Renal cortical epithelial cell (primary cell): Measurements from ENCODE around the gene CYP46A1. TPM values are rescaled to one million over a fixed set of nuclear protein-coding genes. Genes with fewer than 3 reads are reported as not detected.

ENCODE experiments used
- DNase-seq: peaks from one replicate; pipeline ENCODE4 v3.0.0-alpha.2; 2011; ENCODE audit warnings: low read depth
- total RNA-seq: library from RNA; depleted of rRNA; stranded (reverse); fragments of >200 nt; gene quantifications from 2 replicates; pipeline ENCODE4 v1.2.3, GENCODE V29; 2014

CYP46A1 gene
- total RNA-seq, 1 donor from 2014 or later: 0.50 TPM

DNA sequence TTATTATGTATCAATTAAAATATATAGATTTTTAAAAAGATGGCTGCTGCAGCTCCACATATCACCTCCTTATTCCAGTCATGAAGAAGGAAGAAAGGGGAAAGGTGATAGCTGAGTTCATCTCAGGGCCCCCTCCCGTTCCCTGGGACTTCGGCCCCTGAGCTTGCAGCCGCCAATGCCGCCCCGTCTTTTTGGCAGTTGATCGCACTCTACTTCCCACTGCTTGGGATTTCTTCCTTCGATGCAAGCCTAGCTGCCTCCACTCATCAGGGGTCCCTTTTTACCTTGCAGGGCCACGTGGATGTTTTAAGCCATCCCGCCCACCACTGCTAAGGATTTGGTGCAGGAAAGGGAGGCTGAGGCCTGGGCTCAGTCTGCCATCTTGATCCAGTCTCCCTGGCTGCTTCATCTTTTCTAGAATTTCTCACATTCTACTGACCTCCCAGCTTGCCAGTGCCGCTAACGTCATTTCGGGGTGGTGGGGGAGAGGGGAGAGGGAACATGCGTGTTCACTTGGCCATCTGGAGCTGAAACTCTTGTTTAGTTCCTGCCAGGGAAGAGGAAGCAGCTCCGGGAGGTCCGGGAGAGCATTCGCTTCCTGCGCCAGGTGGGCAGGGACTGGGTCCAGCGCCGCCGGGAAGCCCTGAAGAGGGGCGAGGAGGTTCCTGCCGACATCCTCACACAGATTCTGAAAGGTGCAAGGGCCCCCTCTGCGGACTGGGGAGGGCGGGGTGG, 31.3 kb downstream of the CYP46A1 start:
- no peak for DNase-seq

DNA sequence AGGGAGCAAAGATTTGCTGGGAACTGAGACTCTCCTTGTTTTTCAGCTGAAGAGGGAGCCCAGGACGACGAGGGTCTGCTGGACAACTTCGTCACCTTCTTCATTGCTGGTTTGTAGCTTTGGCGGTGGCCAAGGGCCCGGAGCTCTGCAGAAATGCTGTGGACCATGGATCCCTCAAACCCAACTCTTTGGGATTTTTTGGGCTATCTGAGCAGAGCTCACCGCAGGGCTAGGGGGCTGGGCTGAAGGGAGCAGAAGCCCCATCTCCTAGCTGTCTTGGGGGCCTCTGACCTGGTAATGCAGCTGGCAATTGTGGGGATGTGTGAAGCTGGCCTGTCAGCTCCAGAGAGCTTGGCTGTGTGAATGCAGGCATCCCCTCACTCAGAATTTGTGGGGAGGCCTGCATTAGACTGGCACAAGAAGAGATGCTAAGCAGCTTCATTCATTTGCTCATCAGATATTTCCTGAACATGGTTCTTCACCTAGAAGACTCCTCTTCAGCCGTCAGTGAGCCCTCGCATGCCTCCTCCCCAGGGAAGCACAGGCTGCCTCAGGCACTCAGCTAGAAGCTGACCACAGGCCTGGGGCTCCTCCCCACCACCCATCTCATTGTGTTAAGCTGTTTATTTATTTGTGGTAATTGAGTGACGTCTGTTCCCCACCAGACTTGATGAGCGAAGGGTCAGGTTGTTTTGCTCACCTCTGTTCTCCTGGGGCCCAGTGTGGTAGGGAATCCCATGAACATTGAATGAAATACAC, 32.2 kb downstream of the CYP46A1 start:
- no peak for DNase-seq

GRCh38 chr14:99716850-99717681, 33.0 kb downstream of the CYP46A1 start:
- DNase-seq: no peak

- no peak for DNase-seq
Observed at GRCh38 chr14:99717682-99718013, 33.5 kb downstream of the CYP46A1 start.

- no peak for DNase-seq
Observed at GRCh38 chr14:99718031-99718810, 34.1 kb downstream of the CYP46A1 start.

- no peak for DNase-seq
Observed at GRCh38 chr14:99718811-99719192, 34.7 kb downstream of the CYP46A1 start.

DNA sequence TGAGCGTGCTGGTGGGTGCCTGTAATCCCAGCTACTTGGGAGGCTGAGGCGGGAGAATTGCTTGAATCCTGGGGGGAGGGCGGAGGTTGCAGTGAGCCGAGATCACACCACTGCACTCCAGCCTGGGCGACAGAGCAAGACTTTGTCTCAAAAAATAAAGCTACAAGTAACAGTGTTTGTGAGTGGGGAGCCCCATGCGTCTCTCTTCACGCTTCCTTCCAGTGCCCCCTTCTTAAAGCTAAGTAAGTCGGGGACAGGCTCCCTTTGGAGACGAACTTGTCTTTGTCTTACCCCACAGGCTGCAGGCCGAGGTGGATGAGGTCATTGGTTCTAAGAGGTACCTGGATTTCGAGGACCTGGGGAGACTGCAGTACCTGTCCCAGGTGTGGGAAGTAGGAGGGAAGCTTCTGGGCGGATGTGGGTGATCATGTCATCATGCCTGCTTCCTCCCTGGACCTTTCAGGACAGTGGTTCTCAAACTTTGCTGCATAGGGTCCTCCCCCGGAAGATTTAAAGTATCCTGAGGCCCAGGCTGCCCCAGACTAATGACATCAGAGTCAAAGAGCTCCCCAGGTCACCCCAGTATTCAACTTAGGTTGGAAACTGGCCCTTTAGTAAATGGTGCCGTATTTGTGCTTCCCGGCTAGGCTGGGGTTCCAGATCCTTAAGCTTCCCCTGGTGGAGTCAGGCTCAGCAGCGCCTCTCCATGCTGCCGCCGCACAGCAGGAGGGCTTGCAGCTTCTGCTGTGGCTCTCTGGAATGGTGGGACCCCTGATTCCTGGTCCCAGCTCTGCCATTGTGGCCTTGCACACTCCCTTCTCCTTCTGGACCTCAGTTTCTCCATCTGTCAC, 37.1 kb downstream of the CYP46A1 start:
- no peak for DNase-seq

DNA sequence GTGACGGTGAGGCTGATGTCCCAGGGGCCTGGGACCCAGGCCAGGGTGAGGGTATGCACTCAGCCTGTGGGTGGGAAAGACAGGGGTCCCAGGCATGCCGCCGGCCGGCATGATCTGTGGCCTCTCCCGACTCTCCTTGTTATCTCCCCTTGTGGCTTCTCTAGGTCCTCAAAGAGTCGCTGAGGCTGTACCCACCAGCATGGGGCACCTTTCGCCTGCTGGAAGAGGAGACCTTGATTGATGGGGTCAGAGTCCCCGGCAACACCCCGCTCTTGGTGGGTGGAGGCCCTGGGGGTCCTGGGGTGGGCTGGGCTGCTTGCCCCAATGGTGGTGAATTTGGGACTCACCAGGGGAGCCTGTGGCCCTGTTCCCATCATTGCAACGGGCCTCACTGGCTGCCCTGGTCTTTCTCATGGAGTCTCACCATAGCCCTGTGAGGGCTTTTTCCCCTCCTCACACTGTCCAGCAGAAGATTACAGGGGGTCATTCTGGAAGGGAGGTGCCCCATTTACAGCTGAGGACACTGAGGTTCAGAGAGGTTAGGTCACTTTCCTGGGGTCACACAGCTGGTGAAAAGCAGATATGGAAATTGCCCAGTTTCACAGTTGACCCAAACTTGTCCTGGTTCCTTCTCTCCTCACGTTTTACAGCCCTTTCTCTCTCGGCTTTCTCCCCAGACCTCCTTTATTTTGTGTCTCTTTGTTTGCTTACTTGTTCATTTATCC, 37.9 kb downstream of the CYP46A1 start:
- no peak for DNase-seq

- no peak for DNase-seq
Observed at GRCh38 chr14:99722741-99723140, 38.6 kb downstream of the CYP46A1 start.

- DNase-seq: no peak
Observed at GRCh38 chr14:99724196-99724891, 40.2 kb downstream of the CYP46A1 start.

DNA sequence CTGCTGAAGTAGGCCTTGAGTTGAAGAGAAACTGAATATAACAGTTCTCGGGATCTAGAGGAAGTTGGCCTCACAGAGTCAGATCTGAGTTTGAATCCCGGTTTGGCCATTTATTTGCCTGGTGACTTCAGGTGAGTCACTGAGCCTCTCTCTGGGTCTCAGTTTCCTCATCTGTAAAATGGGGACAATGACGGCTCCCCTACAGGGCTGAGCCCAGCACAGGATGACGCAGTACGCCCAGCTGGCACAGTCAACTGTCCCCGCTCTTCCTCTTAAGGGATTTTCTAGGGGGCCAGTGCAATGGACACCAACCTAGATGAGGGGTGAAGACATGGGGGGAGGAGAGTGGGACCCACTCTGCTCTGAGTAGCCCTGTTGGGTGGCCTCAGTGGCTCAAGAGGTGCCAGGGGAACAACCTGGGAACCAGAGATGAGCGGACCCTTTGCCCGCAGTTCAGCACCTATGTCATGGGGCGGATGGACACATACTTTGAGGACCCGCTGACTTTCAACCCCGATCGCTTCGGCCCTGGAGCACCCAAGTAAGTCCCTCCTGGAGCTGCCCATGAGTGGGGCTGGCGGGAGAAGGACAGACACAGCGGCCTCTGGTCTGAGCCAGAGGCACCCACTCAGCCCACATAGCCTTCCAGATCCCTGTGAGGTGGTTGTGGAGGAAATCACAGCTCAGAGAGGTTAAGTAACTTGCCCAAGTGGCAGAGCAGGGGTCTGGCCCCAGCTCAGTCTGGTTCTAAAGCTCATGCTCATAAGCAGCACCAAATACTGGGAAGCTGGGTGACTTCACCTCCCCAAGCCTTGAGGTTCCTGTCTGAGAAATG, 41.1 kb downstream of the CYP46A1 start:
- no peak for DNase-seq

DNA sequence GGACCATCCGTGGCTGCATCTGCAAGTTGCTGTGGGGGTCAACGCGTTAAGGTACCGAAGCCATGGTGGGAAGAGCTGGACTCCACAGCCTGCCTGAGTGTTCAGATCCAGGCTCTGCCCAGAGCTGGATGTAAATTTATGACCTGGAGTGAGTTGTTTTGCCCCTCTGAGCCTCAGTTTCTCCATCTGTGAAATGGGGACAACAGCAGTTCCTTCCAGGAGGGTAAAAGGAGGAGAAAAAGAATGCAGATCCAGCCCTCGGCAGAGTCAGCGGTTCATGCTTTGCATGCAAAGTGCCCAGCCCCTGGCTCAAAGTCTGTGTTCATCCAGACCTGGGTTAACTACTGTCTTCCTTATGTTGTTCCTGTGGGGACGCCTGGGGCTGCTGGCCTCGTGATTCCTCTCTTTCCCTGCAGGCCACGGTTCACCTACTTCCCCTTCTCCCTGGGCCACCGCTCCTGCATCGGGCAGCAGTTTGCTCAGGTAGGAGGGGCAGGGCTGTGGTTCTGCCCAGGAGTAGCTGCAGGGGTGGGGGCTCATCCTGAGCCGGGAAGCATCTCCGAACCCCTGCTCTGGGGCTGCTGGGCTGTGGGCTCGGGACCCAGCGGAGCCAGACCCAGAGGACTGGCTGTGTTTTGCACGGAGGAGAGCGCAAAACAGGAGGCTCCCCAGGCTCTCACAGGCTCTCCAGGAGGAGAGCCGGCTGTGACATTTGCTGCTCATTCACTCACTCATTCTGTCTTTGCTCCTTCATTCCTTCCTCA, 41.9 kb downstream of the CYP46A1 start:
- DNase-seq: peak; percentile 37

GRCh38 chr14:99726538-99727095, 42.5 kb downstream of the CYP46A1 start:
- no peak for DNase-seq

DNA sequence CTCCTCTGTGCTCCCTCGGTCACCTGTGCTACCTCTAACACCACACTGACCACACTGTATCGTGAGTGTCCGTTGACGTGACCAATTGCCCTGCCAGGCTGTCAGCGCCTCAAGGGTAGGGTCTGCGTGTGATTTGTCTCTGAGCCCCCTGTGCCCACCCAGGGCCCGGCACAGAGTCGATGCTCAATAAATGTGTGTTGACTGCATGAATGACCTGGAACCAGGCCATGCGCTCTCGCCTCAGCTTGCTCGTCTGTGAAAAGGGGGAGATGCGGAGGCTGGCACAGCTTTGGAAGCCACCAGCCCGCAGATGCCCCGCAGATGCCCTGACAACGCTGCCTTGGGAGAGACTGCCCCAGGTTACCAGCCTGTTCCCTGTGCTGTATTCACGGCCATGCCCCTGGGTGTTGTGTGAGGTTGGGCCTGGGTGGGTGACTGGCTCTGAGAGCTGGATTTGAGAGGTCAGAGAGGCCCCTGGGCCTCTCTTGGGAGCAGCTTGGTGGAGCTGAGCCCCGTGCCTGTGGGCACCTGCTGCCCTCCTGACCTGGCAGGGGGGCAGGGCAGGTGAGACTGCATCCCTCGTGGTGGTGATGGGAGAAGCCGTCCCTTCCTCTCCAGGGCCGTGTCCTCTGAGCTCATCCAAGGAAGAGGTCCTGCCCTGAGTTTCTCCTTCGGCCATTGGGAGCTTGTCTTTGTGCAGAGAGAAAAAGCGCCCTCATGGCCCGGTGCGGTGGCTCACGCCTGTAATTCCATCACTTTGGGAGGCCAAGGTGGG, 43.2 kb downstream of the CYP46A1 start:
- DNase-seq: no peak

DNA sequence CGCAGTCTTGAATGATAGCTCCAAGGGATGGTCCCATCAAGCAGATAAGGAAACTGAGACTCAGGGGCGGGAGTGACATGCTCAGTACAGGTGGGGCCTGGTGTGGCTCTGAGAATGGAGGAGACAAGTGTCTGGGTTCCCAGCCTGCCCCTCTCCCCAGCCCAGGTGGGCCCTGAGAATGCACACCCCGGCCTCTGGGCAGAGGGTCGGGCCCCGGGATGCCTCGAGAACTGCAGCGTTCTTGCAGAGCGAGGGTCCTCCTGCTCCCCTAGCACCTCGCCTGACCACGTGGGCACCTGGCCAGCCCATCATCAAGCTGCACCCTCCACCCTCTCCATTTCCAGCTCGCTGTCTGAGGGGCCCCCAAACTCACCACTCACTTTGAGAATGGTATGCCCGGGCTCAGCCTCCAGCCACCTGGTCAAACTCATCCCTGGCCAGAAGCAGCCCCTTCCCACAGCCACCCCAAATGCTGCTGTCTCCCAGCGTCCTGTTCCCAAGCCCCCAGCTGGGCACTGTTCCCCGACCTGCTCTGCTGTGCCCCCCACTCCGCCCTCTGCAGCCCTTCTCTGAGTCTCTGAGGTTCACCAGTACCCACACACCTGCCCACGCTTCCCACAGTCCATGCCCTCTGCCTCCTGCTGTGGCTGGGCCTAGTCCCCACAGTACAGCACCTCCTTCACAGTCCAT, 44.3 kb downstream of the CYP46A1 start:
- DNase-seq: no peak

DNA sequence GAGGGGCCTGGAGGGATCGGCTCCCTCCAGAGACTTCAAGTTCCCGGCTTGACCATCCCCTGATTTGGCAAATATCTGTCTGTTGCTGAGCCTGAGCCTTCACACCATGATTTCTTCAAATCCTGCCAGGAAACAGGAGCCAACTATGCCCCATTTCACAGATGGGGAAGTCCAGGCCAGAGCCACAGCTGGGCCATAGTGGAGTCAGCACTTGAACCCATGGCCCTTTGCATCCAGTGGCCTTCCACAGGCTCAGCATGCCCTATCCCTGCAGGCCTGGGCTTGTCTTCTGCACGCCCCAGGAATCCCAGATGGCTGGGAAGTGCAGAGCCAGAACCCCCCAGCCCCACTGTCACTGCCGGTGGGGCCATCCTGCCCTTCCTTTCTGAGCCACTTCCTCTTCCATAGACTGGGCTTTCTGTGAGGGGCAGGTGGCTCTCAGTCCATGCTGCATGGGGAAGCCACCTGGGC, 44.9 kb downstream of the CYP46A1 start:
- DNase-seq: no peak
